Activated naive CD4-positive, alpha-beta T cell treated with anti-CD3 and anti-CD28 coated beads, Interleukin-2, amount 50 U/mL, for 24 hours (primary cell): ENCODE measurements around the gene NAT9.

Source experiments
- H3K27ac Mint-ChIP-seq: one replicate; pipeline ENCODE4 v1.8.0; 2021; ENCODE audit warnings: mild to moderate bottlenecking, mixed read lengths
- H3K27me3 Mint-ChIP-seq: one replicate; pipeline ENCODE4 v1.8.0; 2021; ENCODE audit warnings: mixed read lengths
- H3K36me3 Mint-ChIP-seq: one replicate; pipeline ENCODE4 v1.8.0; 2021; ENCODE audit warnings: mixed read lengths
- H3K4me1 Mint-ChIP-seq: one replicate; pipeline ENCODE4 v1.8.0; 2021; ENCODE audit warnings: mixed read lengths
- H3K4me3 Mint-ChIP-seq: one replicate; pipeline ENCODE4 v1.8.0; 2021; ENCODE audit warnings: mild to moderate bottlenecking, mixed read lengths
- H3K9me3 Mint-ChIP-seq: one replicate; pipeline ENCODE4 v1.8.0; 2021; ENCODE audit warnings: mixed read lengths

Gene NAT9

DNA sequence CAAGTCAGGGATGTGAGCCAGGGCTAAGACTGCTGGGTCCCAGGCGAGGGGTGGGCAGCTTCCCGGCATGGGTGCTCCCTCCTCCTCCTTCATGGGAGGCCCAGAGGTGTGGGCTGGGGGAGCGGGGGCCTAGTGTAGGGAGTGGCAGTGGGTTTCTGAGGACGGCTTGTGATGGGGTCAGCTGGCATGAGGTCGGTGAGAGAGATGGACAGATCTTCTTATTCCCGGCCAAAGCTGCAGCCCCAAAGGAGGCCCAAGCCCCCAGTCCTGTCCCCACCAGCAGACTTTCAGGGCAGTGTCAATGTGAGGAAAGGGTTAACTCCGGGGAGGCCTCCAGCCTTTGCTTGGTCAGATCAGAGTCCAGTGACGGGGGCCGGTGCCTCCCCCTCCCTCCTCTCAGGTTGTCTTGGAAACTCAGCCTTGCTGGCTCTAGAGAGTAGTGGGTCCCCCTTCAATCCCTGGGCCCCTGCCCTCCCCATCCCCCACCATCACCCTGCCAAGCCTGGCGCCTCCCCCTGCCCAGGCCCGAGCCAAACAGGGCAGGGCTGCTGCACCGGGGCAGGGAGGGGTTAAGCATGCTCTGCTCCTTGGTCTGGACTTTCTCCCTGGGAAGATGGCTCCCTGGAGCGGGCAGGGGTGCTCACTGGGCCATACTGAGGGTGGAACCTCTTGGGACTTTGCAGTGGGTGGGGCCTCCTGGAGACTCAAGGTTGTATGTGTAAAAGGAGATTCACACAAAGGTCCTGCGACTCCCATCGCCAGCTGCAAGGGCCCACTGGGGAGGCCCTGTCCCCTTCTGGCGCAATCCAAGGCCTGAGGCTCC, 12.4 kb downstream of the NAT9 start:
- H3K36me3 Mint-ChIP-seq = no peaks in the 10 kb centered on the region
- H3K4me3 Mint-ChIP-seq = no peak overlapping the region
- peaks cover 45% of the 10 kb centered on the region for H3K4me1 Mint-ChIP-seq
- H3K27ac Mint-ChIP-seq = peak overlapping the region; percentile 30
- H3K9me3 Mint-ChIP-seq = no peaks in the 10 kb centered on the region
- H3K27me3 Mint-ChIP-seq = no peaks in the 10 kb centered on the region

DNA sequence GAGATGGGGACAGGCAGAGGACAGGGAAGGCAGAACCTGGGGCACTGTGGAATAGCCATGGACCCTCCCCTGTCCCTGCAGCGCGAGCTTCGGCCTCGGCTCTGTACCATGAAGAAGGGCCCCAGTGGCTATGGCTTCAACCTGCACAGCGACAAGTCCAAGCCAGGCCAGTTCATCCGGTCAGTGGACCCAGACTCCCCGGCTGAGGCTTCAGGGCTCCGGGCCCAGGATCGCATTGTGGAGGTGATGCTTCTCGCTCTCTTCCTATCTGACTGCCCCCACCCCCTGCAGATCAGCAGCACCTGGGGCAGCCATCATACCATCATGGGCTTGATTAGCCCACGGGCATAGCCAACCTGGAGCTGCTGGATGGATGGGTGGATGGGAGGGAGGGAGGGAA, 14.2 kb downstream of the NAT9 start:
- Mint-ChIP-seq H3K27ac (no peak overlapping the region), H3K27me3 (no peaks in the 10 kb centered on the region), H3K4me3 (no peak overlapping the region), H3K36me3 (no peaks in the 10 kb centered on the region), H3K4me1 (peaks cover 58% of the 10 kb centered on the region), H3K9me3 (no peaks in the 10 kb centered on the region)

DNA sequence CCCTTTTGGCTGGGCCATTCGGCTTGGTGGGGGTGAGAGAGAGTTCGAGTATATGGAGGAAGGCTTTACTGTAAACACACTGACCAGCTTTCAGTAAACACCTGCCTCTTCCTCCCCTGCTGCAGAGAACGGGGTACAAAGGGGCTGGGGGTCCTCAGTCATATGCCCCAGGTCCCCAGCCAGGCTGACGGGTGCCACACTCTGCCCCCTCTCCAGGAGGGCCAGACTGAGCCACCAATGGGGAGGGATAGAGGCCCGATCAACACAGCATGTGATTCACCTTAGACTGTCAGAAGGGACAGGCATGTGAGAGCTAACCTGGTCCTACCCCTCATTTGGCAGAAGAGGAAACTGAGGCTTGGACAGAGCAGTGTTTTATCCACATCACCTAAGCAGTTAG, 14.7 kb downstream of the NAT9 start:
- no peaks in the 10 kb centered on the region for H3K9me3 Mint-ChIP-seq
- H3K27me3 Mint-ChIP-seq = no peaks in the 10 kb centered on the region
- H3K4me3 Mint-ChIP-seq = no peak overlapping the region
- H3K4me1 Mint-ChIP-seq = peaks cover 59% of the 10 kb centered on the region
- peak overlapping the region; percentile 80 for H3K27ac Mint-ChIP-seq
- H3K36me3 Mint-ChIP-seq = no peaks in the 10 kb centered on the region

DNA sequence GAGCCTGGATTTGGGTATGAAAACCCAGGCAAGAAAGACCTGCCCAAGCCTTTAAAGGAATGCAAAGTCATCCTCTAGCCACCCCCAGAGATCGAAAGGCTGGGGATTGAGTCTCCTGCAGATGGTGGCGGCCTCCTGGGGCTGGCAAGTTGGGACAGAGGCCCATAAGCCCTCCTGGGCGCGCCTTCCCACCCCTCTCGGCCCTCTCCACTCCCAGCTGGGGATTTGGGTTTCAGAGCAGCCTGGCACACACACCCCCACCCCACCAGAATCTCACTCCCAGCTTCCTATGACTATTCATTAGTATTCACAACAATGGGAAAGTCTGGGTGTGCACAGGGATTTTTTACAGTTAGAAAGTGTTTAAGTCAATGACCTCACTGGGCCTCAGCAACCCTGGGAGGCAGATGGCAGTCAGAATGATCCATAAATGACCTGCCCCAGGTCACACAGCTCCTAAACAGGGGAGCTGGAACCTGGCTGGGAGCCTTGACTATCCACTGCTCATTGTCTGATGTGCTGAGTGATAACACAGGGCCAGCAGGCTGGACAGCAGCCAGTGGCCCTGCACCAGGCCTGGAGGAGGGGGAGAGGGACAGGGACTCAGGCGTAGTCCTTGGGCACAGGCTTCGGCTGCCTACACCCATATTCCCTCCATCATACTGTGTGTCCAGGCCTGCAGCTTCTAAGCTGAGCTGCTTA, 15.6 kb downstream of the NAT9 start:
- peaks cover 63% of the 10 kb centered on the region for H3K4me1 Mint-ChIP-seq
- H3K27me3 Mint-ChIP-seq = no peaks in the 10 kb centered on the region
- H3K36me3 Mint-ChIP-seq = no peaks in the 10 kb centered on the region
- peak overlapping the region; percentile 51 for H3K27ac Mint-ChIP-seq
- H3K9me3 Mint-ChIP-seq = no peaks in the 10 kb centered on the region
- peak overlapping the region; percentile 30 for H3K4me3 Mint-ChIP-seq

DNA sequence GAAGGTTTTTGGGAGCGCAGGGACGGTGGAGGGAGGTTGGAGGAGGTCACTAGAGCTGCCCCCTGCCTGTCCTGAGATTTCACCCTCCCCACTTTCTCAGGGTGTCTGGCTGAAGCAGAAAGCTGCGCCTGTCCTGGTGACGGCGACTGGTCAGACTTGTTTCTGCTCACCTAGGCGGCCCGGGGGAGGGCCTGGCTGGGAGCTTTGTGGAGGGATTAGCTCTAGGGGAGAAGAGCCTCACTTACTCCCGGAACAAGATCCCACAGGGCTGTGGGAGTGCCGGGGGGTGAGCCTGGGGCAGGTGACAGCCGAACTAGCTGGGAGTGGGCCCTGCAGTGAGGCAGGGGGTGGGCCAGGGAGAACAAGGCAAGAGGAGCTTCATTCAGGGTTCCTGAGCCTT, 16.2 kb downstream of the NAT9 start:
- Mint-ChIP-seq H3K36me3 (no peaks in the 10 kb centered on the region), H3K27ac (peak overlapping the region; percentile 88), H3K27me3 (no peaks in the 10 kb centered on the region), H3K9me3 (no peaks in the 10 kb centered on the region), H3K4me3 (peak overlapping the region; percentile 30), H3K4me1 (peaks cover 69% of the 10 kb centered on the region)

DNA sequence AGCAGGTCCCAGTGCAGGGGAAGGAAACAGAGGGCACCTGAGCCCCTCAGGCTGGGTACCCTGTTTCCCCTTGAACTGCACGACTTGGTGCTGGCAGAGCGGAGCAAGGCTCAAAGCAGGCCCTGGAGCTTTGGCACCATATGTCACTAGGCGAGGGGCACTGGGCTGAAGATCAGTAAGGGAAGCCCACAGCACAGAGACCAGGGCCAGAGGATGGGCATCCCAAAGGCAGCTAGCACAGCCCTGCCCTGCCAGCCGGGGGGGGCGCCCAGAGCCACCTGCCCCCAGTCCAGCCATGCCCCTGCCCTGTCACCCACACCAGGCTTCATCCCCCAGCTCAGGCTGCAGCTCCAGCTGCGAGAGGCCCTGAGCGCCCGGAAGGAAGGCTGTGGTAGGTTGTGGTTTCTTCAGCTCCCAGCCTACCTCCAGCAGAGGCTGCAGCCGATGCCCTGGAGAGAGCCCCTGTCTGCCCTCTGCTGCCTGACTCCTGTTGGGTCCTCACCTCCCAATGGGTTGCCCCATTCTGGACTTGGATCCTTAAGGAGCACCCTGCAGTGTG, 16.8 kb downstream of the NAT9 start:
- Mint-ChIP-seq H3K27me3 (no peaks in the 10 kb centered on the region), H3K36me3 (no peaks in the 10 kb centered on the region), H3K9me3 (no peaks in the 10 kb centered on the region), H3K4me3 (peak overlapping the region; percentile 61), H3K27ac (peak overlapping the region; percentile 88), H3K4me1 (peaks cover 74% of the 10 kb centered on the region)

DNA sequence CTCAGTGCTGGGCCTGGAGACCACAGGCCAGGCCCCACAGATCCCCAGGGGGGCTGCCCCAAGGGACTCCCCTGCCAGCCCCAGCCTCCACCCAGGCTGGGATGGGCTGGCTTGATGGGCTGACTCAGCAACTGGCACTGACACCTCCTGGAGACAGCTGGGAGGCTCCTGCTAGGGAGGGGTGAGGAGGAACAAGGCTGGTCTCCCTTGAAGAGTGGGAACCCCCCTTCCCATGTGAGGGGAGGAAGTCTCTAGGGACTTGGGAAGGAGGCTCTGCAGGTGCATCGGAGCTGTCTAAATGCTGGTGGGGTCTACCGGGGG, 17.3 kb downstream of the NAT9 start:
- Mint-ChIP-seq H3K27ac (peak overlapping the region; percentile 80), H3K36me3 (no peaks in the 10 kb centered on the region), H3K4me1 (peaks cover 76% of the 10 kb centered on the region), H3K4me3 (peak overlapping the region; percentile 61), H3K27me3 (no peaks in the 10 kb centered on the region), H3K9me3 (no peaks in the 10 kb centered on the region)

DNA sequence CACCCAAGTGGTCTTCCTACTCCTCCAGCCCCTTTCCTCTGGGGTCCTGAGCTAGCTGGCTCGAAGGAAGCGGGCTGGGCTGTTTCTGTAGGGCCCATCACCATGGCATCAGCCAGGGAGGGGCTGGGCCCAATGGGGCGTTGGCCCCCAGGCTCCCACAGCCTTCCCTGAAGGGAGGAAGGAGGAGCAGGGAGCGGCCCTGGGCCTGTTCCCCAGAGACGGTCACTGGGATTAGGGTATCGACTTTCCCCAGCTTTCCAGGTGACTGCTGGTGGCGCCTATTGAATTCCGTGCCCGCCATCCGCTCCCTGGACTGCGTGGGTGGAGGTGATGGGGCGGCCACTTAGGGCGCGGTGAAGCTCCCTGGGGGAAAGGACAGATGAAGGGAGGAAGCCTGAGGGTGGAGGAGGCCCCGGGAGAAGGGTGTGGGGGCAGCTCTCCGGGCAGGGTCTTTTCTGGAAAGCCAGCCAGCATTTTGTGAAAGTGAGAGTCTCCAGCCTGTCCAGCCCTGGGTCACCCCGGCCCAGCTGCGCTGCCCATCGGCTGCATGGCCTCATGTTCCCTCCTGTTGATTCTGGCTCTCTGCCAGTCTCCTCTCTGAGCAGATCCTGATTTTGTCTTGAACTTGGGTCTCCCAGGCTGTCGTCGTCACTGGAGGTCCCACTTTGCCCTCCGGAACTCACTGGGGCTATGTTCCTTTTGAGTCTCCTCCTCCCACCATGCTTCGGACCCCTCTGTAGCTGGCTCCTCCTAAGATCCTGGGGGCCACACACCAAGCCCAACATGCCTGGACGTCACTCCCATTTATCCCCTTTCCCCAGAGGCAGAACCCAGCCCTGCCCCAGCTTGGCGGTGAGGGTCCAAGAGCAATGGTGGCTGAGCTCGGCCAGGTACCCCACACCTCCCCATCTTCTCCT, 18.0 kb downstream of the NAT9 start:
- H3K27ac Mint-ChIP-seq = peak overlapping the region; percentile 84
- H3K4me3 Mint-ChIP-seq = peak overlapping the region; percentile 61
- no peaks in the 10 kb centered on the region for H3K36me3 Mint-ChIP-seq
- no peaks in the 10 kb centered on the region for H3K9me3 Mint-ChIP-seq
- no peaks in the 10 kb centered on the region for H3K27me3 Mint-ChIP-seq
- peaks cover 82% of the 10 kb centered on the region for H3K4me1 Mint-ChIP-seq

DNA sequence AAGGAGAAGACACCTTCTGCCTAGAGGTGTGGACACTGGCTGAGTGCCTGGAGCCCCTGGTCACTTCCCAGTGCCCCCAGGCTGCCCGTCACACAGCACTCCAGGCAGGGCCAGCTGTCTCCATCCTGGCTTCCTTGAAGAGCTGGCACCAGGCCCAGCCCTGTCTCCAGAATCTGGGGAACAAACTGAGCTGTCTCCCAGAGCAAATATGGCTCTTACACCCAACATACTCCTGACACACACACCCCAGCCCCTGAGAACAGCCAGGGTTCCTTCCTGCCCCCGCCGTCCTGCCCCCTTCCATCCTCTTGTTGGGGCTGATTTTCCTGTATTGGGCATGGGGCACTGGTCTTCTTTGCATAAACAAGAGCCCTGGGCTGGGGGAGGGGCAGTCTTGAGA, 18.6 kb downstream of the NAT9 start:
- Mint-ChIP-seq H3K36me3 (peaks cover 2% of the 10 kb centered on the region), H3K4me3 (no peak overlapping the region), H3K9me3 (no peaks in the 10 kb centered on the region), H3K27me3 (no peaks in the 10 kb centered on the region), H3K27ac (peak overlapping the region; percentile 30), H3K4me1 (peaks cover 83% of the 10 kb centered on the region)

DNA sequence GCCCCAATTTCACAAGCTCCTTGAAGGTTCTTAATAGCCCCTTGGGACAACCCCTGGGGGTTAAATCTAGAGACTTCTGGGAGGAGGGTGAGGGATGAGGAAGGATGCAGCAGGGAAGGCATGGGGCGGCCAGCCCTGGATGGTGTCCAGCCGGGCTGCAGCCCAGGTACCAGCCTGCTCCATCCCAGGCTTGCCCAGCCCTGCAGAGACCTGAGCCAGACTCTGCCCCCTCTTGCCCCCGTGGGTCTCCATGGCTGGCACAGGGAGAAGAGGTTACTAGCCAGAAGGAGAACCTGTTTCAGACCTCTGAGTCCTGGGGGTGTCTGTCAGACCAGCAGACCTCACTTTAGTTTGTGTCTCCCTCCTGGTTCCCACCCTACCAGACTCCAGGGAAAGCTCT, 19.3 kb downstream of the NAT9 start:
- Mint-ChIP-seq H3K27ac (peak overlapping the region; percentile 77), H3K9me3 (no peaks in the 10 kb centered on the region), H3K36me3 (peaks cover 5% of the 10 kb centered on the region), H3K27me3 (no peaks in the 10 kb centered on the region), H3K4me3 (peak overlapping the region; percentile 11), H3K4me1 (peaks cover 89% of the 10 kb centered on the region)

DNA sequence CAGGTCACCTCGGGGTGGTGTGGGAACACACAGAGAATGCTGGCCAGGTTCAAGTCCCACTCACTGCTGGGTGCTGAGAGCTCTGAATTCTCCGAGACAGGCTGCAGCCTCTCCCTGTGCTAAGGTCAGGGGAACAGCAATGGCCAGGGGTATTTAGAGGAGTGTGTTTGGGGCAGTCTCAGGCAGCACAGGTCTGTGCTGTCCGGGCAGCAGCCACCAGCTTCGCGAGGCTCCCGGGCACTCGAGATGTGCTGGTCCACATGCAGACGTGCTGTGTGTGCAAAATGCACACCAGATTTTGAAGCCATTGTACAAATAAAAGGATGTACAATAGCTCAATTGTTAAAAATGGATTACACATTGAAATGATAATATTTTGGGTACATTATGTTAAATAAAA, 20.6 kb downstream of the NAT9 start:
- H3K27ac Mint-ChIP-seq = no peak overlapping the region
- H3K9me3 Mint-ChIP-seq = no peaks in the 10 kb centered on the region
- peaks cover 5% of the 10 kb centered on the region for H3K36me3 Mint-ChIP-seq
- no peaks in the 10 kb centered on the region for H3K27me3 Mint-ChIP-seq
- H3K4me1 Mint-ChIP-seq = peaks cover 90% of the 10 kb centered on the region
- no peak overlapping the region for H3K4me3 Mint-ChIP-seq

DNA sequence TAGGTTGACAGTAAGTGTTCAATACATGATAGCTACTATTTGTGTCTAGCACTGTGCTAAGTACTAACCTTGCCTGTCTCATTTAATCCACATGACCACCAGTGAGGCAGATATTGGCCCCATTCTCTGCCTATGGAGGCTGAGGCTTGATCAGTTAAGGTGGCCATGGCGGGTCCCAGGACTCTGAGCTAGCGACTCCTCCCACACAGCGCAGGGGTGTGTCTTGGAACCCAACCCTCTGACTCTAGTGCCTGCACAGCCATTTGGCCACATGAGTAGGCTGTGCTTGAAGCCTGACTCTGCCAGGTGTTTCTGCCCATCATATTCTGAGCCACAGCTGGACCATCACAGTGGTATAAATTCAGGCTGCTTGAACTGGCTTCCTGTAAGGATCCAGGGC, 21.3 kb downstream of the NAT9 start:
- H3K4me1 Mint-ChIP-seq = peaks cover 87% of the 10 kb centered on the region
- no peaks in the 10 kb centered on the region for H3K27me3 Mint-ChIP-seq
- H3K27ac Mint-ChIP-seq = peak overlapping the region; percentile 41
- H3K4me3 Mint-ChIP-seq = peak overlapping the region; percentile 72
- no peaks in the 10 kb centered on the region for H3K9me3 Mint-ChIP-seq
- peaks cover 5% of the 10 kb centered on the region for H3K36me3 Mint-ChIP-seq

DNA sequence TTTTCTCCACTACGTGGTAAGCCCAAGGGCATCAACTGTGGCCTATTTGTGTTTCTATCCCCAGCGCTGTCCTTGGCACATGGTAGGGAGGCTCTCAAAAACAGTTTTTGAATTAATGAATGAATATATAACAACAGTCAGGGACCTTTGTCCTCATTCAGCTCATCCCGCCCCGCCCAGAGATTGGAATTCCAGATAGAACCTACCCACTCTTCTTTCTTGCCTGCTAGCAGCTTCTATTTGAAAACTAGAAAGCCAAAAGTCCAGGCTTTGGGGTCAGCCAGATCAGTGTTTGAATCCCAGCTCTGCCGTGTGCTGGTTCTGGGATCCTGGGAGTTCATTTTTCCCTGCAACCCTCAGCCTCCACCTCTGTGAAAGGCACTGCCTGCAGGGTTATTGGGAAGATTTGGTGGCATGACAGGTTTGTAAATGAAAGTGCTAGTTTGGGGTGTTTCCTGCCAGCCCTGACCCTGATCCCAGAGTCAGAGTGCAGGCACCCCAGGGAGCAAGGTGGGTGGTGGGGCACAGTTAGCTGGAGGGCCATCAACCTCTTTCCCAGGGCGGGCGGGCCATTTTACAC, 23.2 kb downstream of the NAT9 start:
- H3K4me1 Mint-ChIP-seq = peaks cover 72% of the 10 kb centered on the region
- H3K4me3 Mint-ChIP-seq = peak overlapping the region; percentile 72
- H3K27ac Mint-ChIP-seq = peak overlapping the region; percentile 94
- H3K27me3 Mint-ChIP-seq = no peaks in the 10 kb centered on the region
- H3K36me3 Mint-ChIP-seq = peaks cover 5% of the 10 kb centered on the region
- H3K9me3 Mint-ChIP-seq = no peaks in the 10 kb centered on the region

DNA sequence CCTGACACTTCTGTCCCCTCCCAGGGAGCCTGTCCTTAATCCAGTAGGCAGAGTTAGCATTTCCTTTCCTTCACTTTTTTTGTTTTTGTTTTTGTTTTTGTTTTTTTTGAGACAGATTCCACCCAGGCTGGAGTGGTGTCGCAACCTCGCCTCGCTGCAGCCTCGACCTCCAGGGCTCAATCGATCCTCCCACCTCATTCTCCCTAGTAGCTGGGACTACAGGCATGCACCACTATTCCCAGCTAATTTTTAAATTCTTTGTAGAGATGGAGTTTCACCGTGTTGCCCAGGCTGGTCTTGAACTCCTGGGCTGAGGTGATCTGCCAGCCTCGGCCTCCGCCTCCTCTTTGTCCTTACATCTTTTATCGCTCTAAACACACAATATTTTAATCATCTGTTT, 23.7 kb downstream of the NAT9 start:
- peaks cover 72% of the 10 kb centered on the region for H3K4me1 Mint-ChIP-seq
- peaks cover 5% of the 10 kb centered on the region for H3K36me3 Mint-ChIP-seq
- H3K9me3 Mint-ChIP-seq = no peaks in the 10 kb centered on the region
- peak overlapping the region; percentile 72 for H3K4me3 Mint-ChIP-seq
- no peaks in the 10 kb centered on the region for H3K27me3 Mint-ChIP-seq
- H3K27ac Mint-ChIP-seq = peak overlapping the region; percentile 94
